ENCODE measurements around the gene NTRK2.

Gene NTRK2

DNA sequence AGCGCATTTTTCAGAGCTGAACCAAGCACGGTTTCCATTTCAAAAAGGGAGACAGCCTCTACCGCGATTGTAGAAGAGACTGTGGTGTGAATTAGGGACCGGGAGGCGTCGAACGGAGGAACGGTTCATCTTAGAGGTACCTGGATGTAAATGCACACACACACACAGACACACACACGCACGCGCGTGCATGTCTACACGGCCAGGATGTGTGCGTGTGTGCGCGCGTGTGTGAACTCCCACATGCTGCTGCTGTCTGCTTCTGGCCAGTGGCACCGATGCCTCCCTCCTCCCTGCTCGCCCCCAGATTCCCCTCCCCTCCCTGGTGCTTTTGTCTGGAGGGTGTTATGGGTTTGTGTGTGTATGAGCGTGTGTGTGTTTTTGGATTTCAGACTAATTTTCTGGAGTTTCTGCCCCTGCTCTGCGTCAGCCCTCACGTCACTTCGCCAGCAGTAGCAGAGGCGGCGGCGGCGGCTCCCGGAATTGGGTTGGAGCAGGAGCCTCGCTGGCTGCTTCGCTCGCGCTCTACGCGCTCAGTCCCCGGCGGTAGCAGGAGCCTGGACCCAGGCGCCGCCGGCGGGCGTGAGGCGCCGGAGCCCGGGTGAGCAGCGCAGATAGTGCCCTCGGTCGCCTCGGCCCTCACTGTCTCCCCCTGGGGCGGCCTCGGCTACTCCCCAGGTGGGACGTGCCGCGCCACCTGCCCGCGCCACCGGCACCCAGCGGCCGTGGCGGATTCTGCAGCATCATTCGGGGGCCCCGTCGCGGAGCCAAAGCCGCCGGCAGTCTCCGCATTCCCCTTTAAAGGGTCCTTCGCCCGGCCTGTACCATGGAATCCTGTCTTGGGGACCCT, at the start of gene NTRK2:
Gene NTRK2, plus strand, starts transcription at position 442 of the 850 bp plus-strand sequence. CDS start 1,020 bp downstream, outside the sequence.
- DNase-seq (ENCODE audit: low spot score): peak; percentile 21

DNA sequence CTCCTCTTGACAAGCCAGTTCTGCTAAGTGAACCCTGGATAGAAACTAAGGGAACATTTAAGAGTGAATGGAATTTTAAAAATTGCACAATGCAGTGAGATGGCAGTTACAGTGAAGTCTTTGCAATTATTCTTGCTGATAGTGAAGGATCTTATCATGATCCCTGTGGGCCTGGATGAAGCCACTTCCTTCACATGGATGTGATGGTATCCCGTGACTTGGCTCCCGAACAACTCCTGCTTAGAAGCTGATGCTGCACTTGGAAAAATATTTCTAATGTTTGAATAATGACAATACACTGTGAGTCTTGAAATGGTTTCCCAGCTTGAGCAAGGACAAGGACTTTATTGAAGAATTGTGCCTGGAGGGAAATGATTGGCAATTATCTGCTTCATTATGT, 49.2 kb upstream of the NTRK2 start:
- DNase-seq (ENCODE audit: low spot score): no peak

- no peak for DNase-seq (ENCODE audit: low spot score)
These were observed 47.7 kb upstream of the NTRK2 start for GRCh38 chr9:84621811-84622210.

DNA sequence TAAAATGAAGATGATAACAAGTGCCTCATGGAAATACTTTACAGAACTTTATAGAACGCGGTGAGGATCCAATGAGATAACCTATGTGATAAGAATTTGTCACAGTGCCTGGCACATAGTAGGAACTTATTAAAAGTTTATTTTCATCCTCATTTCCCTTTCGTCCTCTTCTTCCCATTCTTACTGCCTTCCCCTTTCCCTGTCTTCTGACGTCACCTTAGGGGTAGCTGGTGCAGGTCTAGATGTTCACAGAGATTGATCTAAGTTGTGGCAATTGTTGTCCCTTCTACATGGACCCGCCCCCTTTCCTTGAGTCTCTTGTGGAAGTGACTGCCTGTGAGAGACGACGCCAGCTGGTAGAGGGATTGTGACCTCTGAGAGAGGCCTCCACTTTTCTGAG, 46.5 kb upstream of the NTRK2 start:
- DNase-seq (ENCODE audit: low spot score): no peak

- DNase-seq (ENCODE audit: low spot score): no peak
These were observed 33.1 kb upstream of the NTRK2 start for GRCh38 chr9:84636436-84636835.

- DNase-seq (ENCODE audit: low spot score): no peak
These were observed 26.9 kb upstream of the NTRK2 start for GRCh38 chr9:84642553-84643141.

DNA sequence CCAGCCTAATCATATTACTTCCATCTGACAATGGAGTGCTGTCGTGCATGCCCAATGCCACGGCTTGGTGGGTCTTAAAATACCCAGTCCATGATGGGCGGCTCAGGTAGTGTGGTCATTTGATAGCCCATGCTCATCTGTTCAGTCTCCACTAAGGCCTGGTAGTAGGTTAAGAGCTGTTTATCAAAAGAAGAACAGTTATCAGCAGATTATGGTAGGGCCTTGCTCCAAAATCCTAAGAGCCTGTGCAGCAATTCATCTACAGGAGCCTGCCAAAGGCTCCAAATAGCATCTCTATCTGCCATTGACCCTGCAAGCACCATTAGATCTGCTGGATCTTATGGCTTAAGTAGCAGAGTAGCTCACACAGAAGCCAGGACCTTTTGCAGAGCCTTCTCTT, 21.8 kb upstream of the NTRK2 start:
- DNase-seq (ENCODE audit: low spot score): no peak

GRCh38 chr9:84652496-84653120, 16.9 kb upstream of the NTRK2 start:
- DNase-seq (ENCODE audit: low spot score): no peak

DNA sequence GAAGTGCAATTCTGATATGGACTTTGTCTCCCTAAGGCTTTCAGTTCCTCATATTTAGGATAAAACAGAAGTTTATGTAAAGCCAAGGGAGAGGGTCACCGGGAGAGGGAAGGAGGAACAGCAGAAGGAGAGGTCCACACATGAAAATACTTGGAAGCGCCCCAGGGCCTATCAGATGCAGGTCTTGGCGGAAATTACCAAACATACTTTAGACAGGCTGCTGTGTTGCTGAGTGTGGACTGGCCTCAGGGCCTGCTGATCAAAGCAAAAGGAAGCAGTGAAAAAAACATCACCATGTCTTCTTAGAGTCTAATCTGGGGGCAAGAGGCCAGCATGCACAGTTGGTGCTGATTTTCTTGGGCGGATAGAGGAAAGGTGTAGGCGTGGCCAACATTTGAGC, 14.1 kb upstream of the NTRK2 start:
- no peak for DNase-seq (ENCODE audit: low spot score)

DNA sequence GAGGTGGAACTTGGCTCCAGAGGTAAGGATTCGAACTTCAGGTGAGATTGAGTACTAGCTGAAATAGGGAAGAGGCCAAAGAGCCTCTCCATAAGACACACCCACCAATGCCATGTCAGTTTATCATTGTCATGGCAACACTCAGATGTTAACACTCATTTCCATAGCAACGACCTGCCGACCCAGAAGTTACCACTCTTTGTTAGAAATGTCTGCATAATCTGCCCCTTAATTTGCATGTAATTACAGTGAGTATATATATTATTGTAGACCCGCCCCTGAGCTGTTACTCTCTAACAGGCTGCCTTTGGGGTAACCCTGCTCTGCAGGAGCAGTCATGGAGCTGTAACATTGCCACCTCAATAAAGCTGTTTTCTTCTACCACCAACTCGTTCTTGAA, 10.2 kb upstream of the NTRK2 start:
- no peak for DNase-seq (ENCODE audit: low spot score)

GRCh38 chr9:84659773-84660172, 9.8 kb upstream of the NTRK2 start:
- no peak for DNase-seq (ENCODE audit: low spot score)

- peak; percentile 16 for DNase-seq (ENCODE audit: low spot score)
These were observed 1.8 kb upstream of the NTRK2 start for GRCh38 chr9:84667571-84668195.

- peak; percentile 69 for DNase-seq (ENCODE audit: low spot score)
These were observed 1.1 kb upstream of the NTRK2 start for GRCh38 chr9:84668196-84669012.

- DNase-seq (ENCODE audit: low spot score): no peak
These were observed 579 bp upstream of the NTRK2 start for GRCh38 chr9:84669013-84669287.

- DNase-seq (ENCODE audit: low spot score): peak; percentile 3
These were observed 861 bp downstream of the NTRK2 start for GRCh38 chr9:84670138-84671041.

GRCh38 chr9:84671586-84672521, 2.3 kb downstream of the NTRK2 start:
- no peak for DNase-seq (ENCODE audit: low spot score)

DNA sequence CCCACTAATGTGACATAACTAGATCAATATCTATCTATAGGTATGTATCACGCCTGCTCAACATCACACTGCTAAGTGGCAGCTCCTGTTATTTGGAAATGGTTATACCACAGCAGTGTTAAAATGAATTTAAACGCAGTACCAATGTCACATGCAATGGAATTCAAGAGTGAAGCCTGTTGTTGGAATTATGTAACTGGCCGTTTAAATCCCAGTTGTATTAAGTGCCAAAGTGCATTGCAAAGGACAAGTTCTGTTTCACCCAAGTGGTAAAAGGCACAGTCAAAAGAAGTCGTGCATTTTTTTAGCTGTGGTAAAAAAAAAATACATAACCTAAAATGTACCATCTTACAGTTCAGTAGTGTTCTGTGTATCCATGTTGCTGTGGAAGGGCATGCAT, 4.3 kb downstream of the NTRK2 start:
- no peak for DNase-seq (ENCODE audit: low spot score)

DNA sequence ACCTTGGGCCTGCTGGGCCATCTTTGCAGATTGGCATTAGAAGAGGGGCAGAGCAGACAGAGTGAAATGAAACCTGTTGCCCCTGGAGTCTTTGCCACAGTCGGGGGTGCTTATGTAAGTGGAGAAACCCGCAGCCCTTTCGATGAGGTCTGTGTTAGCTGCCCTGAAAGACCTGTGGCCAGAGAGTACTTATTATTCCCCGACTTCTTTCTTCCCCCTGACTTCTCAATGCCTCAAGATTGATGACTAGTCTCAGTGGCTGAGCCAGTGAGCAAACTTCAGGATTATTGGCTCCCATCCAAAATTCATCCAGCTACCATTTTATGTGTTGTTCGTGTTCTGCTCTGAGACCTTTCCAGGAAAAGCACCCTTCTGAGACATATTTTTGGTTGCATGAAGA, 7.6 kb downstream of the NTRK2 start:
- no peak for DNase-seq (ENCODE audit: low spot score)

GRCh38 chr9:84679571-84679970, 10.0 kb downstream of the NTRK2 start:
- DNase-seq (ENCODE audit: low spot score): no peak

Data from germinal center (tissue), 1 donor.